K562 (cell line): ENCODE data around the gene RND1. TPM values are rescaled to one million over a fixed set of nuclear protein-coding genes. Genes with fewer than 3 reads are reported as not detected.

Experiments used
- ATAC-seq: fragments of 200-7000 bp; cut with Tn5 transposase; 3 replicates; pipeline ENCODE4 v1.9.1; 2020; ENCODE audit warnings: moderate library complexity
- BruUV-seq: library from RNA; stranded (reverse); fragments of 400-500 nt; replicated peaks from 2 replicates; lab custom pipeline; 2021; lab: Mats Ljungman, UMichigan
- CTCF ChIA-PET: fragments of 300-600 bp; formaldehyde crosslinking; extraction: SDS; loops from one replicate; lab custom pipeline; 2021; ENCODE audit warnings: low intra/inter-chr PET ratio; lab: Yijun Ruan, JAX
- POLR2A ChIA-PET: fragments of 300-600, 350-650 bp; sonication (Branson Sonifier 250); formaldehyde crosslinking; extraction: SDS; loops from one replicate; lab custom pipeline; 2021; ENCODE audit warnings: antibody characterized with exemption, inconsistent platforms; lab: Yijun Ruan, JAX
- DNase-seq, 4 experiments: peaks; one replicate each; pipeline versions ENCODE4 v3.0.0 to v3.0.0-alpha.2; 2011 to 2018; ENCODE audit warnings: low spot score in 3 of 4, mixed read lengths in 3 of 4; ENCODE audit errors: extremely low read depth in 1 of 4
- FAIRE-seq: peaks from 2 replicates; lab custom pipeline; 2011; peaks lifted over from hg19 to GRCh38; lab: Jason Lieb, UNC
- H2AFZ ChIP-seq: 2 replicates; pipeline ENCODE4 v1.6.0; 2011; ENCODE audit warnings: low read depth, low read length, control low read depth, inconsistent platforms
- H3K27ac ChIP-seq: fragments of 200-600 bp; 3 replicates; pipeline ENCODE4 v1.8.0; 2011; ENCODE audit warnings: low read depth, mild to moderate bottlenecking, control low read depth, inconsistent platforms, low read length, moderate library complexity, mixed read lengths; ENCODE audit errors: extremely low read depth
- H3K27me3 ChIP-seq, 2 experiments: fragments of 300-600 bp in 1 of 2; 2 replicates in 1 of 2; 3 replicates in 1 of 2; pipeline versions ENCODE4 v1.6.0 to v1.8.0; 2011; ENCODE audit warnings: inconsistent platforms in 2 of 2, low read length in 2 of 2, mild to moderate bottlenecking in 1 of 2, mixed read lengths in 1 of 2, moderate library complexity in 1 of 2; ENCODE audit not compliant: control insufficient read depth in 2 of 2, insufficient read depth in 2 of 2
- H3K36me3 ChIP-seq: fragments of 300-600 bp; 3 replicates; pipeline ENCODE4 v1.8.0; 2011; ENCODE audit warnings: mild to moderate bottlenecking, low read length, inconsistent platforms; ENCODE audit not compliant: control insufficient read depth, insufficient read depth
- H3K4me1 ChIP-seq, 2 experiments: fragments of 200-600 bp in 1 of 2; replicated peaks in 1 of 2; 2 replicates in 1 of 2; 3 replicates in 1 of 2; pipeline versions ENCODE4 v1.5.1 to v1.8.0; 2011; ENCODE audit warnings: inconsistent platforms in 2 of 2, low read length in 2 of 2, mild to moderate bottlenecking in 1 of 2, mixed read lengths in 1 of 2, moderate library complexity in 1 of 2; ENCODE audit not compliant: control insufficient read depth in 2 of 2, insufficient read depth in 2 of 2
- H3K4me2 ChIP-seq: 2 replicates; pipeline ENCODE4 v1.6.1; 2011; ENCODE audit warnings: low read length, control low read depth, inconsistent platforms, mixed read lengths; ENCODE audit not compliant: insufficient read depth
- H3K4me3 ChIP-seq: fragments of 200-600 bp; sonication (generic), shearing (Covaris generic); 2 replicates; pipeline ENCODE4 v1.5.1; 2016; ENCODE audit warnings: control low read depth, inconsistent platforms
- H3K79me2 ChIP-seq: fragments of 200-600 bp; 3 replicates; pipeline ENCODE4 v1.8.0; 2011; ENCODE audit warnings: low read length, inconsistent platforms; ENCODE audit not compliant: control insufficient read depth, insufficient read depth
- H3K9ac ChIP-seq, 2 experiments: 2 replicates each; pipeline versions ENCODE4 v1.6.0 to v1.6.1; 2011; ENCODE audit warnings: low read depth in 2 of 2, low read length in 2 of 2, control low read depth in 1 of 2, inconsistent platforms in 1 of 2, mild to moderate bottlenecking in 1 of 2, mixed read lengths in 1 of 2; ENCODE audit not compliant: insufficient read depth in 1 of 2
- H3K9me1 ChIP-seq: one replicate; pipeline ENCODE4 v1.6.0; 2011; ENCODE audit warnings: inconsistent platforms, mild to moderate bottlenecking, low read length, moderate library complexity; ENCODE audit not compliant: control insufficient read depth, insufficient read depth
- H3K9me3 ChIP-seq: replicated peaks from 2 replicates; pipeline ENCODE4 v1.5.1; 2011; ENCODE audit warnings: low read depth, low read length, inconsistent platforms; ENCODE audit not compliant: control insufficient read depth, insufficient read depth
- H4K20me1 ChIP-seq: replicated peaks from 2 replicates; pipeline ENCODE4 v1.6.1; 2011; ENCODE audit warnings: low read length, inconsistent platforms, mixed read lengths; ENCODE audit not compliant: control insufficient read depth, insufficient read depth
- EGR1 ChIP-seq: fragments of 450-650 bp; conservative IDR thresholded peaks from 2 replicates; pipeline ENCODE4 v1.6.1; 2017; ENCODE audit warnings: mild to moderate bottlenecking
- HDAC1 ChIP-seq, 2 experiments: fragments of 450-650 bp; IDR thresholded peaks; 2 replicates each; pipeline ENCODE4 v1.6.1; 2016 to 2017; ENCODE audit warnings: inconsistent platforms in 1 of 2, mild to moderate bottlenecking in 1 of 2, moderate library complexity in 1 of 2
- KDM1A ChIP-seq, 2 experiments: fragments of 450-650 bp; IDR thresholded peaks; 2 replicates each; pipeline ENCODE4 v1.6.1; 2016; ENCODE audit warnings: mild to moderate bottlenecking in 2 of 2
- MYNN ChIP-seq, 2 experiments: sonication (generic); formaldehyde crosslinking in 1 of 2; IDR thresholded peaks; 2 replicates each; pipeline versions ENCODE4 v1.5.0 to v1.6.1; 2016 to 2020; ENCODE audit warnings: antibody characterized with exemption in 1 of 2, missing genetic modification reagents in 1 of 2
- NONO ChIP-seq, 2 experiments: fragments of 200-400 bp in 1 of 2; fragments of 450-650 bp in 1 of 2; formaldehyde crosslinking in 1 of 2; IDR thresholded peaks; 2 replicates each; pipeline ENCODE4 v1.6.1; 2017; ENCODE audit warnings: low read depth in 2 of 2, mild to moderate bottlenecking in 2 of 2, moderate library complexity in 2 of 2, low read length in 1 of 2
- RCOR1 ChIP-seq, 2 experiments: IDR thresholded peaks; 2 replicates each; pipeline ENCODE4 v1.6.1; 2012; ENCODE audit warnings: low read depth in 2 of 2, low read length in 2 of 2, borderline replicate concordance in 1 of 2, improper control_type of control experiment in 1 of 2
- RFX1 ChIP-seq: fragments of 450-650 bp; IDR thresholded peaks from 2 replicates; pipeline ENCODE4 v1.6.1; 2016; ENCODE audit warnings: mild to moderate bottlenecking, moderate library complexity
- SMARCA5 ChIP-seq: fragments of 450-650 bp; IDR thresholded peaks from 2 replicates; pipeline ENCODE4 v1.6.1; 2016
- TGIF2 ChIP-seq: sonication (generic); formaldehyde crosslinking; IDR thresholded peaks from 2 replicates; pipeline ENCODE4 v1.8.1; 2022; ENCODE audit warnings: mild to moderate bottlenecking, missing genetic modification reagents, moderate library complexity
- WGBS: fragments of 100-300 bp; shearing (Covaris generic); methylation state at CpG from one replicate; pipeline ENCODE4 v1.1.6; 2016; ENCODE audit warnings: low coverage, mixed read lengths; ENCODE audit not compliant: insufficient coverage; ENCODE audit errors: missing lambda C conversion rate; 5-methylcytosine and 5-hydroxymethylcytosine counted together
- in situ Hi-C: fragments of 300-500 bp; cut with MboI; formaldehyde crosslinking; loops from 4 replicates; pipeline ENCODE4 v1.15.0; 2018; ENCODE audit warnings: inconsistent platforms, mixed read lengths
- intact Hi-C: fragments of 100-400 bp; cut with micrococcal nuclease; formaldehyde crosslinking; loops from 2 replicates; pipeline ENCODE4 v1.14.2; 2022
- polyA plus RNA-seq, 8 experiments: library from polyadenylated mRNA; depleted of rRNA in 4 of 8; stranded (reverse) in 5 of 8; unstranded in 3 of 8; fragments of >200 nt; fragmentation: Nextera tagmentation in 2 of 8; fragmentation: Illumina TruSeq in 1 of 8; extraction: Ambion mirVana in 2 of 8; extraction: Trizol in 1 of 8; gene quantifications; 2 replicates each; pipeline versions ENCODE4 v1.2.1 to v1.2.3, GENCODE V29; 2011 to 2014; ENCODE audit warnings: inconsistent platforms in 1 of 8, missing spikeins in 1 of 8
- total RNA-seq, 7 experiments: library from RNA; depleted of rRNA in 6 of 7; stranded (reverse); fragments of >200 nt in 6 of 7; fragmentation: Illumina TruSeq in 2 of 7; extraction: Trizol in 2 of 7; gene quantifications; 2 replicates each; pipeline versions ENCODE4 v1.2.1 to v1.2.3, GENCODE V29; 2011 to 2021; ENCODE audit warnings: low replicate concordance in 1 of 7
- TF ChIP-seq, protein P1 (sequence below): fragments of 250-450 bp; sonication (Bioruptor Pico); IDR thresholded peaks from 2 replicates; pipeline ENCODE4 v1.5.0; 2021; ENCODE audit warnings: mild to moderate bottlenecking, borderline replicate concordance

Gene RND1
- total and polyA plus RNA-seq, 9 of the 15 experiments (the other 6 are each of a cell fraction or from before 2014, with no cell fraction given), result 0.18 to 0.78 (median 0.58) TPM; not detected in 2

GRCh38 chr12:48810903-48811431 lies 54.7 kb downstream of the RND1 start:
- POLR2A ChIA-PET, result interaction anchor here (0.7 to 2.4 kb wide), 3 partner anchors 10 to 157 kb away, joined by 3 to 8 read pairs (median 3); no protein-coding TSS in a partner anchor
- CTCF ChIA-PET, result interaction anchor here (0.7 kb wide), 1 partner anchor 63 kb away, joined by 3 read pairs; no protein-coding TSS in a partner anchor
- Histone ChIP-seq H3K4me1 (peaks cover 4 to 24% of the 10 kb centered on the region in 2 experiments; a peak in 3 of 5 replicates), H3K9me3 (no peaks in the 10 kb centered on the region), H2AFZ (no peak overlapping the region), H3K4me3 (no peak overlapping the region), H3K27ac (no peak overlapping the region), H4K20me1 (no peaks in the 10 kb centered on the region), H3K36me3 (no peaks in the 10 kb centered on the region), H3K79me2 (no peaks in the 10 kb centered on the region), H3K4me2 (no peak overlapping the region), H3K27me3 (no peaks in the 10 kb centered on the region), H3K9me1 (no peaks in the 10 kb centered on the region), H3K9ac (no peak overlapping the region)
- intact Hi-C loops, result no loop called here
- ATAC-seq (no peak), DNase-seq (no peak), FAIRE-seq (no peak)
- 18% methylated on average over 5 of the region's 5 CpGs for WGBS
- in situ Hi-C loops, result no loop called here
- no TSS peak for BruUV-seq
- TF ChIP-seq, protein P1, sequence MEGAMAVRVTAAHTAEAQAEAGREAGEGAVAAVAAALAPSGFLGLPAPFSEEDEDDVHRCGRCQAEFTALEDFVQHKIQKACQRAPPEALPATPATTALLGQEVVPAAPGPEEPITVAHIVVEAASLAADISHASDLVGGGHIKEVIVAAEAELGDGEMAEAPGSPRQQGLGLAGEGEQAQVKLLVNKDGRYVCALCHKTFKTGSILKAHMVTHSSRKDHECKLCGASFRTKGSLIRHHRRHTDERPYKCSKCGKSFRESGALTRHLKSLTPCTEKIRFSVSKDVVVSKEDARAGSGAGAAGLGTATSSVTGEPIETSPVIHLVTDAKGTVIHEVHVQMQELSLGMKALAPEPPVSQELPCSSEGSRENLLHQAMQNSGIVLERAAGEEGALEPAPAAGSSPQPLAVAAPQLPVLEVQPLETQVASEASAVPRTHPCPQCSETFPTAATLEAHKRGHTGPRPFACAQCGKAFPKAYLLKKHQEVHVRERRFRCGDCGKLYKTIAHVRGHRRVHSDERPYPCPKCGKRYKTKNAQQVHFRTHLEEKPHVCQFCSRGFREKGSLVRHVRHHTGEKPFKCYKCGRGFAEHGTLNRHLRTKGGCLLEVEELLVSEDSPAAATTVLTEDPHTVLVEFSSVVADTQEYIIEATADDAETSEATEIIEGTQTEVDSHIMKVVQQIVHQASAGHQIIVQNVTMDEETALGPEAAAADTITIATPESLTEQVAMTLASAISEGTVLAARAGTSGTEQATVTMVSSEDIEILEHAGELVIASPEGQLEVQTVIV, result no peak
- TF ChIP-seq EGR1 (peak; percentile 47; the same call in 1 of the 2 replicates), RCOR1 (IDR thresholded peaks at IDR 0.05; ENCODE audit: borderline replicate concordance in 1 of 2, low read depth in 2 of 2, low read length in 2 of 2) (0 out of 4 replicates have a peak, but pooled peaks of 1 of the 2 experiments have one; percentile 16), RFX1 (no peak), MYNN (IDR thresholded peaks at IDR 0.05) (no peak), MYNN (CRISPR knock-in tag; IDR thresholded peaks at IDR 0.05) (no peak), SMARCA5 (no peak), TGIF2 (CRISPR knock-in tag) (no peak), HDAC1 (IDR thresholded peaks at IDR 0.05) (0 out of 4 replicates have a peak, but pooled peaks of 1 of the 2 experiments have one; percentile 23), NONO (IDR thresholded peaks at IDR 0.05; ENCODE audit: low read depth in 2 of 2, low read length in 1 of 2) (no peak), KDM1A (IDR thresholded peaks at IDR 0.05) (peak; percentile 44 to 72; a peak in 2 of 4 replicates)
